AG04450 (cell line): ENCODE data around the gene EML3. TPM values are rescaled to one million over a fixed set of nuclear protein-coding genes. Genes with fewer than 3 reads are reported as not detected.
"Not testable (repeated sequence)": the region's sequence is repeated elsewhere in the genome, so short reads cannot be mapped to it uniquely, and the experiment has no call there.

Experiments used
- CTCF ChIA-PET: fragments of 300-600, 350-600 bp; formaldehyde crosslinking; extraction: SDS; loops from one replicate; lab custom pipeline; 2022; ENCODE audit warnings: antibody characterized with exemption, inconsistent platforms; lab: Charles Lee
- POLR2A ChIA-PET: fragments of 350-600 bp; formaldehyde crosslinking; extraction: SDS; loops from one replicate; lab custom pipeline; 2021; ENCODE audit warnings: antibody characterized with exemption, inconsistent platforms; lab: Yijun Ruan, JAX
- DNase-seq: peaks from one replicate; pipeline ENCODE4 v3.0.0-alpha.2; 2011; ENCODE audit warnings: low read depth, low spot score
- H3K27ac ChIP-seq: one replicate; pipeline ENCODE4 v1.5.1; 2012; ENCODE audit warnings: low read depth, low read length, control low read depth
- H3K27me3 ChIP-seq: one replicate; pipeline ENCODE4 v1.6.0; 2012; ENCODE audit warnings: low read length; ENCODE audit not compliant: control insufficient read depth, insufficient read depth
- H3K4me3 ChIP-seq: 2 replicates; pipeline ENCODE4 v1.5.1; 2011; ENCODE audit warnings: mild to moderate bottlenecking, low read depth, low read length, control low read depth
- H3K9me3 ChIP-seq: 2 replicates; pipeline ENCODE4 v1.5.1; 2012; ENCODE audit warnings: low read length; ENCODE audit not compliant: control insufficient read depth, insufficient read depth
- CTCF ChIP-seq: IDR thresholded peaks from 2 replicates; pipeline ENCODE4 v1.5.1; 2011; ENCODE audit warnings: low read depth, low read length, control low read depth, inconsistent platforms
- polyA plus RNA-seq: library from polyadenylated mRNA; depleted of rRNA; stranded (reverse); fragments of >200 nt; gene quantifications from 2 replicates; pipeline ENCODE4 v1.2.3, GENCODE V29; 2011

Gene EML3
- polyA plus RNA-seq, 1 experiment, result 18.6 TPM

GRCh38 chr11:62569611-62570010 lies 43.0 kb downstream of the EML3 start:
- Histone ChIP-seq H3K9me3 (no peaks in the 10 kb centered on the region; the same call in 1 of the 2 replicates), H3K27me3 (no peaks in the 10 kb centered on the region), H3K4me3 (no peak overlapping the region), H3K27ac (no peak overlapping the region)
- ChIA-PET POLR2A (interaction anchor here (0.5 to 0.7 kb wide), 2 partner anchors 24 to 72 kb away, joined by 3 read pairs; no protein-coding TSS in a partner anchor), CTCF (interaction anchor here (1.2 to 2.2 kb wide), 4 partner anchors 8 to 145 kb away, joined by 3 to 9 read pairs (median 8); no protein-coding TSS in a partner anchor)
- DNase-seq, result no peak
- no peak for TF ChIP-seq CTCF

- no peak for TF ChIP-seq CTCF
- no peak overlapping the region for H3K4me3 ChIP-seq
- no peaks in the 10 kb centered on the region for H3K9me3 ChIP-seq
- DNase-seq, result no peak
- no peak overlapping the region for H3K27ac ChIP-seq
- ChIA-PET CTCF (interaction anchor here (0.5 to 1.4 kb wide), 3 partner anchors 142 to 227 kb away, joined by 4 to 5 read pairs (median 5); no protein-coding TSS in a partner anchor), POLR2A (interaction anchor here (1.1 to 2.0 kb wide), 2 partner anchors 61 to 98 kb away, joined by 3 to 4 read pairs; partner anchors contain the start of genes C11orf98 and CSKMT)
- H3K27me3 ChIP-seq, result no peaks in the 10 kb centered on the region
These were observed 45.4 kb downstream of the EML3 start for GRCh38 chr11:62567018-62567633.

GRCh38 chr11:62566247-62566646 lies 46.3 kb downstream of the EML3 start:
- DNase-seq, result no peak
- Histone ChIP-seq H3K27ac (no peak overlapping the region), H3K9me3 (no peaks in the 10 kb centered on the region), H3K27me3 (no peaks in the 10 kb centered on the region), H3K4me3 (no peak overlapping the region)
- POLR2A ChIA-PET, result interaction anchor here (0.6 to 1.2 kb wide), 3 partner anchors 8 to 62 kb away, joined by 3 to 7 read pairs (median 5); partner anchors contain the start of gene EEF1G
- no peak for TF ChIP-seq CTCF
- CTCF ChIA-PET, result interaction anchor here (0.6 kb wide), 1 partner anchor 141 kb away, joined by 3 read pairs; no protein-coding TSS in a partner anchor

- TF ChIP-seq CTCF, result no peak
- POLR2A ChIA-PET, result interaction anchor here (0.8 to 1.2 kb wide), 3 partner anchors 9 to 100 kb away, joined by 3 to 7 read pairs (median 3); partner anchors contain the start of genes C11orf98, CSKMT and EEF1G
- DNase-seq, result no peak
- no peak overlapping the region for H3K27ac ChIP-seq
- CTCF ChIA-PET, result interaction anchor here (0.6 to 0.8 kb wide), 2 partner anchors 48 to 141 kb away, joined by 3 to 6 read pairs; no protein-coding TSS in a partner anchor
- no peaks in the 10 kb centered on the region for H3K27me3 ChIP-seq
- no peak overlapping the region for H3K4me3 ChIP-seq
- no peaks in the 10 kb centered on the region for H3K9me3 ChIP-seq
These were observed 47.3 kb downstream of the EML3 start for GRCh38 chr11:62565100-62565802.

- H3K27me3 ChIP-seq, H3K4me3 ChIP-seq, H3K9me3 ChIP-seq, DNase-seq: not testable (repeated sequence)
- POLR2A ChIA-PET, result interaction anchor here (1.3 to 2.0 kb wide), 4 partner anchors 13 to 110 kb away, joined by 4 to 29 read pairs (median 12); partner anchors contain the start of genes C11orf98, CSKMT, EEF1G and LBHD1
- H3K27ac ChIP-seq, result peak overlapping the region; percentile 31
- CTCF ChIA-PET, result interaction anchor here (1.0 to 7.9 kb wide), 9 partner anchors 8 to 168 kb away, joined by 3 to 120 read pairs (median 19); partner anchors contain the start of genes AHNAK and EEF1G
These were observed 50.8 kb downstream of the EML3 start for GRCh38 chr11:62561677-62562230.
